Measurements from ENCODE around the gene WTIP. TPM values are rescaled to one million over a fixed set of nuclear protein-coding genes. Genes with fewer than 3 reads are reported as not detected.
"Not testable (repeated sequence)": the region's sequence is repeated elsewhere in the genome, so short reads cannot be mapped to it uniquely, and the experiment has no call there.

WTIP gene
- total RNA-seq, 2 donors from 2014 or later = 22.9 to 40.8 TPM

GRCh38 chr19:34471906-34472700 lies 9.5 kb upstream of the WTIP start:
- Histone ChIP-seq H3K4me3 (no peak overlapping the region), H3K27ac (no peak overlapping the region), H3K27me3 (replicated peaks; ENCODE audit: insufficient read depth) (no peaks in the 10 kb centered on the region), H3K9me3 (no peaks in the 10 kb centered on the region), H3K4me1 (replicated peaks) (no peaks in the 10 kb centered on the region), H3K36me3 (peaks cover 0 to 7% of the 10 kb centered on the region in 2 donors)
- intact Hi-C loops (cut with DNase I) = no loop called here
- DNase-seq (ENCODE audit: low spot score) = peak; percentile 42
- peak; percentile 19 for TF ChIP-seq POLR2AphosphoS5 (IDR thresholded peaks at IDR 0.05)
- TF ChIP-seq CTCF (IDR thresholded peaks at IDR 0.05) = no peak
- WGBS = 42% methylated on average over 8 of the region's 8 CpGs

DNA sequence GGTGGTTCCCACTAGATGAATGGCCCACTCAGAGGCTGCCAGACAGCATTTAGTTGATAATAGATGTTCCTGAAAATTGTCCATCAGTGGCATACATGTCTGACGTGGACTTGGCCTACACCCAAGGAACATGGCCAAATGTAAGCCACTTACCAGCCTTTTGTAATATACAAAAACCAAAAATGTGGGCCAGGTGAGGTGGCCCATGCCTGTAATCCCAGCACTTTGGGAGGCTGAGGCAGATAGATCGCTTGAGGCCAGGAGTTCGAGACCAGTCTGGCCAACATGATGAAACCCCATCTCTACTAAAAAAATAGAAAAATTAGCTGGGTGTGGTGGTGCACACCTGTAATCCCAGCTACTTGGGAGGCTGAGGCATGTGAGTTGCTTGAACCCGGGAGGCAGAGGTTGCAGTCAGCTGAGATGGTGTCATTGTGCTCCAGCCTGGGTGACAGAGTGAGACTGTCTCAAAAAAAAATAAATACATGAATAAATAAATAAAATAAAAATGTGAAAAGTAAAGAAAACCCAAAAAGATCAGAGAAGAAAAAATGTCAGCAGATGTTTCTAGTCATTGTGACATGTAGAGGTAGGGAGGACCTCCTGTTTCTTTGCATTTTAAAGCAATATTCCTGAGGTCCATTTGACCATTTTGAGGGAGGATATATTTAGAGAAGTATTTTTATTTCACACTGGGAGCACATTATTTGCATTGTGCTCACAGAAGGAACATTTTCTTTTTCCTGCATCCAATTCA lies 7.1 kb upstream of the WTIP start:
- DNase-seq (ENCODE audit: low spot score) = no peak
- Histone ChIP-seq H3K27me3 (replicated peaks; ENCODE audit: insufficient read depth) (no peaks in the 10 kb centered on the region), H3K36me3 (no peaks in the 10 kb centered on the region), H3K4me3 (no peak overlapping the region), H3K4me1 (replicated peaks) (no peaks in the 10 kb centered on the region), H3K9me3 (no peaks in the 10 kb centered on the region), H3K27ac (no peak overlapping the region)
- intact Hi-C loops (cut with DNase I) = no loop called here
- no peak for TF ChIP-seq POLR2AphosphoS5 (IDR thresholded peaks at IDR 0.05)
- no peak for TF ChIP-seq CTCF (IDR thresholded peaks at IDR 0.05)
- no peak for TF ChIP-seq POLR2A (IDR thresholded peaks at IDR 0.05)
- WGBS = 77% methylated on average over 4 of the region's 4 CpGs

DNA sequence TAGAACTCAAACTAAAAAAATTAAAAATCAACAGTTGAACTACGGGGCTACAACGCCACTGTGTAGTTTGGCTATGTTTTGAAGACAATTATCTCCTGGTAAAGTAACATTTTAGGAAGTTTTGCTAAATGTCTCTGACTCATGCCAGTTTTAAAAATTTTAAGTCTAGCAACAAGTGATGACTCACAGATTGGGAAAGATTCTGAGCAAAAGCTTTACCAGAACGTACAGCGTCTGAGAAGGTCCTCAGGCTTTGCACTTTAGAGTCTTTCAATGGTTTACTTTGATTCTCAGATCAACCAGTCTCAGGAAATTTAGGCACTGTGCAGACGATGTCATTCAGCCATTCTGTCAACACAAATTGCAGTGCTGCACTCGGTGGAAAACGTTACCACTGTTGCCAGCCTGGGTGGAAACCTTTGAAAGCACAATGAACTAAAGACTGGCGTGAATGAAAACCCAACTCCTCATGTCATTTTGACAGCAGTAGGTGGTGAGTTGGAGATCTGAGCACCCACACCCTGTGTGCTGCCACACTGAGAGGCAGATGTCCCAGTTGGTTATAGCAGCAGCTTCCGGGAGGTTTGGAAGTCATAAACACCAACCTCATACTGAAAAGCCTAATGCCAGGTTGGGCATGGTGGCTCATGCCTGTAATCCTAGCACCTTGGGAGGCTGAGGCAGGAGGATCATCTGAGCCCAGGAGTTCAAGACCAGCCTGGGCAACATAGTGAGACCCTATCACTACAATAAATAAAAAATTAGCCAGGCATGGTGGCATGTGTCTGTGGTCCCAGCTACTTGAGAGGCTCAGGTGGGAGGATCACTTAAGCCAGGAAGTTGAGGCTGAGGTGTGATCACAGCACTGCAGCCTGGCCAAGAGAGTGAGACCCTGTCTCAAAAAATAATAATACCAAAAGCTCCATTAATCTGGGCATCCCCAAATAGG lies 6.3 kb upstream of the WTIP start:
- TF ChIP-seq POLR2A (IDR thresholded peaks at IDR 0.05) = no peak
- TF ChIP-seq POLR2AphosphoS5 (IDR thresholded peaks at IDR 0.05) = no peak
- TF ChIP-seq CTCF (IDR thresholded peaks at IDR 0.05) = no peak
- 57% methylated on average over 9 of the region's 9 CpGs for WGBS
- no peaks in the 10 kb centered on the region for H3K36me3 ChIP-seq
- intact Hi-C loops (cut with DNase I) = no loop called here
- H3K27ac ChIP-seq = no peak overlapping the region
- H3K4me1 ChIP-seq (replicated peaks) = no peaks in the 10 kb centered on the region
- H3K4me3 ChIP-seq = no peak overlapping the region
- DNase-seq (ENCODE audit: low spot score) = no peak
- no peaks in the 10 kb centered on the region for H3K9me3 ChIP-seq
- no peaks in the 10 kb centered on the region for H3K27me3 ChIP-seq (replicated peaks; ENCODE audit: insufficient read depth)

GRCh38 chr19:34475975-34476594 lies 5.5 kb upstream of the WTIP start:
- H3K9me3 ChIP-seq = no peaks in the 10 kb centered on the region
- 91% methylated on average over 5 of the region's 5 CpGs for WGBS
- no peak overlapping the region for H3K4me3 ChIP-seq
- no peak for DNase-seq (ENCODE audit: low spot score)
- H3K36me3 ChIP-seq = no peaks in the 10 kb centered on the region
- TF ChIP-seq POLR2AphosphoS5 (IDR thresholded peaks at IDR 0.05) = no peak
- TF ChIP-seq CTCF (IDR thresholded peaks at IDR 0.05) = no peak
- no peak overlapping the region for H3K27ac ChIP-seq
- no peaks in the 10 kb centered on the region for H3K4me1 ChIP-seq (replicated peaks)
- H3K27me3 ChIP-seq (replicated peaks; ENCODE audit: insufficient read depth) = no peaks in the 10 kb centered on the region
- intact Hi-C loops (cut with DNase I) = no loop called here

DNA sequence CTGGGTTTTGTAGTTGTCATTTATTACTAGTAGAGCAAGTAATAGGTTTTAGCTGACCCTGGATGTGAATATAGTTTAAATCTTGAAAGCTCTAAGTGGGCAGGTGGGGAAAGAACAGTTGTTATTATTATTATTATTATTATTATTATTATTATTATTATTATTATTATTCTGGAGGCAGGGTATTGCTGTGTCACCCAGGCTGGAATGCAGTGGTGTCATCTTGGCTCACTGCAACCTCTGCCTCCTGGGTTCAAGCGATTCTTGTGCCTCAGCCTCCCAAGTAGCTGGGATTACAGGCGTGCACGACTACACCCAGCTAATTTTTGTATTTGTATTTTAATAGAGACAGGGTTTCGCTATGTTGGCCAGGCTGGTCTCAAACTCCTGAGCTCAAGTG lies 3.1 kb upstream of the WTIP start:
- H3K27ac ChIP-seq; H3K27me3 ChIP-seq (replicated peaks; ENCODE audit: insufficient read depth); H3K4me3 ChIP-seq; DNase-seq (ENCODE audit: low spot score); H3K9me3 ChIP-seq; H3K4me1 ChIP-seq (replicated peaks); intact Hi-C loops (cut with DNase I); H3K36me3 ChIP-seq: not testable (repeated sequence)
- 99% methylated on average over 4 of the region's 4 CpGs for WGBS
